WTC11 (cell line): ENCODE data around the gene P3R3URF.

Experiments
- NR2C2 ChIP-seq: sonication (generic); formaldehyde crosslinking; IDR thresholded peaks from 2 replicates; pipeline ENCODE4 v1.8.0; 2022; ENCODE audit warnings: mild to moderate bottlenecking, missing genetic modification reagents
- ZBTB43 ChIP-seq: sonication (generic); formaldehyde crosslinking; IDR thresholded peaks from 2 replicates; pipeline ENCODE4 v1.8.1; 2023; ENCODE audit warnings: mild to moderate bottlenecking, missing genetic modification reagents
- ZNF416 ChIP-seq: fragments of 250-450 bp; sonication (Bioruptor Pico); IDR thresholded peaks from 2 replicates; pipeline ENCODE4 v1.9.0; 2021; ENCODE audit warnings: mild to moderate bottlenecking, inconsistent platforms

GRCh38 chr1:46134660-46135331, 41.5 kb downstream of the P3R3URF start:
- TF ChIP-seq ZNF416 (CRISPR knock-in tag) = no peak
- no peak for TF ChIP-seq ZBTB43 (CRISPR knock-in tag)
- TF ChIP-seq NR2C2 (CRISPR knock-in tag) = no peak
